HFFc6 (cell line): ENCODE results near the gene N4BP2L2. TPM values are rescaled to one million over a fixed set of nuclear protein-coding genes. Genes with fewer than 3 reads are reported as not detected.

Experiments used
- DNase-seq: peaks from one replicate; pipeline ENCODE4 v3.0.0-alpha.2; 2018
- H3K27ac Mint-ChIP-seq: 2 replicates; pipeline ENCODE4 v1.8.0; 2020; ENCODE audit warnings: mild to moderate bottlenecking, mixed read lengths
- H3K27me3 Mint-ChIP-seq: 2 replicates; pipeline ENCODE4 v1.8.0; 2021; ENCODE audit warnings: mild to moderate bottlenecking, moderate library complexity, mixed read lengths; ENCODE audit not compliant: insufficient read depth
- H3K36me3 Mint-ChIP-seq: 2 replicates; pipeline ENCODE4 v1.8.0; 2021; ENCODE audit warnings: low read depth, mixed read lengths
- H3K4me1 Mint-ChIP-seq: 2 replicates; pipeline ENCODE4 v1.8.0; 2020; ENCODE audit warnings: low read depth, mixed read lengths
- H3K4me3 Mint-ChIP-seq: 2 replicates; pipeline ENCODE4 v1.8.0; 2020; ENCODE audit warnings: mild to moderate bottlenecking, moderate library complexity, mixed read lengths
- H3K9me3 Mint-ChIP-seq: 2 replicates; pipeline ENCODE4 v1.8.0; 2020; ENCODE audit warnings: mild to moderate bottlenecking, mixed read lengths
- total RNA-seq, 6 experiments: library from RNA; stranded (reverse); fragmentation: NEBNext Ultra II Directional; extraction: Animal tissue kit (Norgen Biotek cat#: 25700); gene quantifications; 2 replicates in 1 of 6; 3 replicates in 5 of 6; pipeline ENCODE4 v1.2.3, GENCODE V29; 2021
- TF ChIP-seq, protein P1 (sequence below): fragments of 200-600 bp; sonication (generic); IDR thresholded peaks from 2 replicates; pipeline ENCODE4 v1.5.0; 2021; ENCODE audit warnings: antibody characterized with exemption, mild to moderate bottlenecking

The N4BP2L2 gene
- total RNA-seq, 6 experiments from 2014 or later: 44.7 to 57.9 (median 50.4) TPM

DNA sequence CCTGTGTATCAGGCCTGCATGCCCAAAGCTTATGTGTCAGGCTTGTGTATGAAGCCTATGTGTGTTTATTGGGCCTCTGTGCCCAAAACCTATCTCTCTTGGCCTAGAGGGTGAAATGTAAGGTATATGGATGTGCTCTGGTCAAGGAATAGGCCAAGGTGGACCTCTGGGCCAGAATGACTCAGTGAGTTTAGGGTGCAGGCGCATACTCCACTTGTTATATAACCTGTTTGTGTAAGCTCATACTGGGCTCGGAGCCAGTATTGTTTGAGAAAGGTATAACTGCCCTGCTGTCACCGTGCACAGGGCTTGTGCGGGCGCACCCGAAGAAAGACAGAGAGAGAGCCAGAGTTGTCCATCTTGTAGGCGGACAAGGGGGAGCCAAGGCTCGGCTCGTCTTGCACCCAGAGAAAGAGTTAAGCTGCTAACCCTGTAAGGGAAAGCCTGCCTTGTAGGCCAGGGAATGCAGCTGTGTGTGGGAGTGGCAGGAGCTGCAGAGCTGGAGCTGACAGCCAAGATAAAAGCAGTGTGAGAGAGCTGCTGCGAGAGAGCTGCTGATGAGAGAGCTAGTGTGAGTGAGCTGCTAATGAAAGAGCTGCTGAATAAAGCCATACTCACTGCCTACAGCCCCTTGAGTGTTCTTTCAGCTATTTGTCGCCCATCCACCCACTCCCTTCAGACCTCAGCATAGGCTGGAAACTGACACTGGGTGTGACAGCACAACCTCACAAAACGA, 67.2 kb downstream of the N4BP2L2 start:
- H3K9me3 Mint-ChIP-seq: no peaks in the 10 kb centered on the region
- no peak overlapping the region for H3K27ac Mint-ChIP-seq
- H3K36me3 Mint-ChIP-seq: no peaks in the 10 kb centered on the region
- no peak for DNase-seq
- no peaks in the 10 kb centered on the region; the same call in 1 of the 2 replicates for H3K27me3 Mint-ChIP-seq
- TF ChIP-seq, protein P1, sequence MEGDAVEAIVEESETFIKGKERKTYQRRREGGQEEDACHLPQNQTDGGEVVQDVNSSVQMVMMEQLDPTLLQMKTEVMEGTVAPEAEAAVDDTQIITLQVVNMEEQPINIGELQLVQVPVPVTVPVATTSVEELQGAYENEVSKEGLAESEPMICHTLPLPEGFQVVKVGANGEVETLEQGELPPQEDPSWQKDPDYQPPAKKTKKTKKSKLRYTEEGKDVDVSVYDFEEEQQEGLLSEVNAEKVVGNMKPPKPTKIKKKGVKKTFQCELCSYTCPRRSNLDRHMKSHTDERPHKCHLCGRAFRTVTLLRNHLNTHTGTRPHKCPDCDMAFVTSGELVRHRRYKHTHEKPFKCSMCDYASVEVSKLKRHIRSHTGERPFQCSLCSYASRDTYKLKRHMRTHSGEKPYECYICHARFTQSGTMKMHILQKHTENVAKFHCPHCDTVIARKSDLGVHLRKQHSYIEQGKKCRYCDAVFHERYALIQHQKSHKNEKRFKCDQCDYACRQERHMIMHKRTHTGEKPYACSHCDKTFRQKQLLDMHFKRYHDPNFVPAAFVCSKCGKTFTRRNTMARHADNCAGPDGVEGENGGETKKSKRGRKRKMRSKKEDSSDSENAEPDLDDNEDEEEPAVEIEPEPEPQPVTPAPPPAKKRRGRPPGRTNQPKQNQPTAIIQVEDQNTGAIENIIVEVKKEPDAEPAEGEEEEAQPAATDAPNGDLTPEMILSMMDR: no peak
- H3K4me3 Mint-ChIP-seq: no peak overlapping the region
- no peaks in the 10 kb centered on the region for H3K4me1 Mint-ChIP-seq

DNA sequence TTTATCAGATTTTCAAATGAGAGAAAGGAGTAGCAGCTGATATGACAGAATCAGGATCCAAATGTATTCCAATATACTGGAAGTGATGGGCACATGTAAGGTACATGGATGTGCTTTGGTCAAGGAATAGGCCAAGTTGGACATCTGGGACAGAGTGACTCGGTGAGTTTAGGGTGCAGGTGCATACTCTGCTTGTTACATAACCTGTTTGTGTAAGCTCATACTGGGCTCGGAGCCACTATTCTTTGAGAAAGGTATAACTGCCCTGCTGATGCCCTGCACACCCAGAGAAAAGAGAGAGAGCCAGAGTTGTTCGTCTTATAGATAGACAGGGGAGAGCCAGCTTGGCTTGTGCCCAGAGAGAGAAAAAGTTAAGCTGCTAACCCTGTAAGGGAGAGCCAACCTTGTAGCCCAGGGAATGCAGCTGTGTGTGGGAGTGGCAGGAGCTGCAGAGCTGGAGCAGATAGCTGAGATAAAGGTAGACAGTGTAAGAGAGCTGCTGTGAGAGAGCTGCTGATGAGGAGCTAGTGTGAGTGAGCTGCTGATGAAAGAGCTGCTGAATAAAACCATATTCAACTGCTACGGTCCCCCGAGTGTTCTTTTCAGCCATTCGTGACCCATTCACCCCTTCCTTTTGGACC, 70.0 kb downstream of the N4BP2L2 start:
- DNase-seq: no peak
- no peak overlapping the region for H3K4me3 Mint-ChIP-seq
- H3K36me3 Mint-ChIP-seq: no peaks in the 10 kb centered on the region
- TF ChIP-seq, protein P1: no peak
- H3K27me3 Mint-ChIP-seq: no peaks in the 10 kb centered on the region; the same call in 1 of the 2 replicates
- H3K9me3 Mint-ChIP-seq: no peaks in the 10 kb centered on the region
- no peak overlapping the region for H3K27ac Mint-ChIP-seq
- no peaks in the 10 kb centered on the region for H3K4me1 Mint-ChIP-seq

DNA sequence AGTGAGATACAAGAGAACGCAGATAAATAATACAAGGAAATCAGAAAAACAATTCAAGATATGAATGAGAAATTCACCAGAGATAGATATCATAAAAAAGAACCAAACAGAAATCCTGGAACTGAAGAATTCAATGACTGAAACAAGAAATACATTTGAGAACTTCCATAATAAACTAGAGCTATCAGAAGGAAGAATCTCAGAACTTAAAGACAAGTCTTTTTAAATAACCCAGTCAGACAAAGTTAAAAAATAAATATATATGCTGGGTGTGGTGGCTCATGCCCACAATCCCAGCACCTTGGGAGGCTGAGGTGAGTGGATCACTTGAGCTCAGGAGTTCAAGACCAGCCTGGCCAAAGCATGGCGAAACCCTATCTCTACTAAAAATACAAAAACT, 82.0 kb downstream of the N4BP2L2 start:
- Mint-ChIP-seq H3K9me3 (peaks cover 14% of the 10 kb centered on the region), H3K27me3 (no peaks in the 10 kb centered on the region), H3K27ac (no peak overlapping the region), H3K36me3 (peaks cover 46% of the 10 kb centered on the region), H3K4me1 (peaks cover 16% of the 10 kb centered on the region; the same call in 1 of the 2 replicates), H3K4me3 (no peak overlapping the region)
- TF ChIP-seq, protein P1: no peak
- no peak for DNase-seq

DNA sequence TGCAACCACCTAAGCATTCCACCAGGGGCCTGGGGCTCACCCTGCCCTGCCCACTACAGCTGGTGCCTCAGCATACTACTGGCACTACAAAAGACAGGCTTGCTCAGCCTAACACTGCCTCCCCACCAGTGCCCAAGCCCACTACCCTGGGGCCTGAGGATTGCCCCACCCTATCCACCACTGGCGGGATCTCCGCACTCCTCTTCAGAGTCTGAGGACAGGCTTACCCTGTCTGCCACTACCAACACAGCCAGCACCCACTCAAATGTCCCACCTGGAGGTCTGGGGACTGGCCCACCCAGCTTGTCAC, 83.0 kb downstream of the N4BP2L2 start:
- Mint-ChIP-seq H3K27me3 (no peaks in the 10 kb centered on the region), H3K27ac (no peak overlapping the region), H3K9me3 (peaks cover 14% of the 10 kb centered on the region), H3K4me3 (no peak overlapping the region), H3K36me3 (peaks cover 39% of the 10 kb centered on the region), H3K4me1 (peaks cover 16% of the 10 kb centered on the region; the same call in 1 of the 2 replicates)
- no peak for DNase-seq
- TF ChIP-seq, protein P1: no peak

DNA sequence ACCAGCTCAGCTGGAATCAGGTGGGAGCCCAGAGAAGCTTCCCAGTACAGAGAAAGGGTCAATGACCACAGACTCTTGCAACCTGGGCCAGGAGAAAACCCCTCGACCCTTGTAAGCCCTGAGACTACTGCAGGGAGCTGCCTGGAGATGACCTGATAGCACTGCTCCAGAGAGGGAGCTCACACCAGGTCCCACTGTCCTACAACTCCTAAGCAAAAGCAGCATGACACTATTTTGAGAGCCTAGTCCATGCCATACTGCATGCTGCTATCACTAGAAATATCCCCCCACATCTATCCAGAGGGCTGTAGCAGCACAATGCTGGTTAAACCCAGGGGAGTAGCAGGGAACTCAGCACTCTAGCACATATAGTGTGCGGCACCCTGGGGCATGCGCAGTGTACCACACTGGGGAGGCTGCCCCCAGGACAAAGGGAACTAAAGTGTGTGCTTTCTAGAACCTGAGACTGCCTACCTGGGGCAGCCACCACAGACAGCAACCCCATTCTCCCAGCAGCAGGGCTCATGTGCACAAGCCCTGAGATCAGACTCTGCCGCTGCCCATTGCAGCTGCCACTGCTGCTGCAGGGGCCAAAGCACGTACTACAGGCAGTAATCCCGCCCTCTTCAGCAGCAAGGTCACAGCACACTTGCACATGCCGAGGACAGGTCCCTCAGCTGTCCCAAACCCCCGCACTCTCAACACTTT, 83.6 kb downstream of the N4BP2L2 start:
- Mint-ChIP-seq H3K4me1 (peaks cover 16% of the 10 kb centered on the region; the same call in 1 of the 2 replicates), H3K4me3 (no peak overlapping the region), H3K9me3 (peaks cover 14% of the 10 kb centered on the region), H3K27me3 (no peaks in the 10 kb centered on the region), H3K36me3 (peaks cover 39% of the 10 kb centered on the region), H3K27ac (no peak overlapping the region)
- TF ChIP-seq, protein P1: no peak
- no peak for DNase-seq
